Chondrocyte (in vitro differentiated cells): ENCODE results near the gene STK32C. TPM values are rescaled to one million over a fixed set of nuclear protein-coding genes. Genes with fewer than 3 reads are reported as not detected.

Experiments used
- DNase-seq: peaks from one replicate; pipeline ENCODE4 v3.0.0; 2021; ENCODE audit warnings: mixed read lengths, low spot score
- H3K27ac Mint-ChIP-seq: one replicate; pipeline ENCODE4 v1.8.0; 2021; ENCODE audit warnings: mild to moderate bottlenecking, moderate library complexity, mixed read lengths; ENCODE audit not compliant: unreplicated experiment
- H3K27me3 Mint-ChIP-seq: 2 replicates; pipeline ENCODE4 v1.8.0; 2021; ENCODE audit warnings: low read depth, mixed read lengths
- H3K36me3 Mint-ChIP-seq: 2 replicates; pipeline ENCODE4 v1.8.0; 2021; ENCODE audit warnings: low read depth, mixed read lengths
- H3K4me1 Mint-ChIP-seq: 2 replicates; pipeline ENCODE4 v1.8.0; 2021; ENCODE audit warnings: low read depth, mild to moderate bottlenecking, mixed read lengths
- H3K4me3 Mint-ChIP-seq: one replicate; pipeline ENCODE4 v1.8.0; 2021; ENCODE audit warnings: mild to moderate bottlenecking, moderate library complexity, mixed read lengths; ENCODE audit not compliant: unreplicated experiment
- H3K9me3 Mint-ChIP-seq: 2 replicates; pipeline ENCODE4 v1.8.0; 2021; ENCODE audit warnings: low read depth, mixed read lengths
- CTCF ChIP-seq: fragments of 200-600 bp; sonication (generic); IDR thresholded peaks from 2 replicates; pipeline ENCODE4 v1.5.0; 2021; ENCODE audit warnings: antibody characterized with exemption, mild to moderate bottlenecking, moderate library complexity
- total RNA-seq: library from RNA; stranded (reverse); gene quantifications from 3 replicates; pipeline ENCODE4 v1.2.1, GENCODE V29; 2021

The STK32C gene
- total RNA-seq, 1 donor from 2014 or later = 17.9 TPM

- peaks cover 14% of the 10 kb centered on the region for H3K4me1 Mint-ChIP-seq
- peaks cover 30% of the 10 kb centered on the region for H3K27me3 Mint-ChIP-seq
- TF ChIP-seq CTCF = no peak
- H3K36me3 Mint-ChIP-seq = no peaks in the 10 kb centered on the region
- peak overlapping the region; percentile 21 for H3K4me3 Mint-ChIP-seq
- H3K27ac Mint-ChIP-seq = no peak overlapping the region
- no peaks in the 10 kb centered on the region for H3K9me3 Mint-ChIP-seq
- DNase-seq = no peak
These were observed 122.7 kb downstream of the STK32C start for GRCh38 chr10:132184816-132185593.

GRCh38 chr10:132183046-132183445, 124.7 kb downstream of the STK32C start:
- Mint-ChIP-seq H3K4me3 (no peak overlapping the region), H3K27ac (no peak overlapping the region), H3K36me3 (no peaks in the 10 kb centered on the region), H3K27me3 (peaks cover 36% of the 10 kb centered on the region), H3K9me3 (no peaks in the 10 kb centered on the region), H3K4me1 (peaks cover 6% of the 10 kb centered on the region)
- no peak for TF ChIP-seq CTCF
- no peak for DNase-seq

GRCh38 chr10:132182591-132182990, 125.2 kb downstream of the STK32C start:
- no peak for TF ChIP-seq CTCF
- DNase-seq = peak; percentile 11
- Mint-ChIP-seq H3K27me3 (peaks cover 40% of the 10 kb centered on the region), H3K9me3 (no peaks in the 10 kb centered on the region), H3K4me3 (no peak overlapping the region), H3K36me3 (no peaks in the 10 kb centered on the region), H3K27ac (no peak overlapping the region), H3K4me1 (peaks cover 3% of the 10 kb centered on the region)

GRCh38 chr10:132181691-132182425, 125.9 kb downstream of the STK32C start:
- Mint-ChIP-seq H3K27ac (no peak overlapping the region), H3K9me3 (no peaks in the 10 kb centered on the region), H3K36me3 (no peaks in the 10 kb centered on the region), H3K4me1 (peaks cover 3% of the 10 kb centered on the region), H3K27me3 (peaks cover 48% of the 10 kb centered on the region), H3K4me3 (no peak overlapping the region)
- no peak for TF ChIP-seq CTCF
- peak; percentile 75 for DNase-seq

GRCh38 chr10:132180736-132181135, 127.0 kb downstream of the STK32C start:
- H3K27ac Mint-ChIP-seq = no peak overlapping the region
- peaks cover 56% of the 10 kb centered on the region for H3K27me3 Mint-ChIP-seq
- no peaks in the 10 kb centered on the region for H3K36me3 Mint-ChIP-seq
- no peak for TF ChIP-seq CTCF
- H3K4me1 Mint-ChIP-seq = peaks cover 6% of the 10 kb centered on the region
- DNase-seq = peak; percentile 18
- no peaks in the 10 kb centered on the region for H3K9me3 Mint-ChIP-seq
- H3K4me3 Mint-ChIP-seq = no peak overlapping the region
